HG03521 (cell line): Measurements from ENCODE around the gene ELL2.
"Not testable (repeated sequence)": the region's sequence is repeated elsewhere in the genome, so short reads cannot be mapped to it uniquely, and the experiment has no call there.

Experiments
- ATAC-seq: cut with Tn5 transposase; IDR thresholded peaks from one replicate; pipeline ENCODE4 v1.9.1; 2021; ENCODE audit warnings: mild to moderate bottlenecking, moderate library complexity; ENCODE audit not compliant: unreplicated experiment

ELL2 gene

GRCh38 chr5:95841914-95842812 lies 119.5 kb downstream of the ELL2 start:
- no peak for ATAC-seq

- no peak for ATAC-seq
These were observed 120.5 kb downstream of the ELL2 start for GRCh38 chr5:95840956-95841705.

- no peak for ATAC-seq
These were observed 122.0 kb downstream of the ELL2 start for GRCh38 chr5:95839658-95840057.

GRCh38 chr5:95838556-95838955 lies 123.1 kb downstream of the ELL2 start:
- no peak for ATAC-seq

GRCh38 chr5:95838001-95838520 lies 123.6 kb downstream of the ELL2 start:
- ATAC-seq: no peak

GRCh38 chr5:95837492-95837891 lies 124.2 kb downstream of the ELL2 start:
- ATAC-seq: no peak

- ATAC-seq: not testable (repeated sequence)
These were observed 124.7 kb downstream of the ELL2 start for GRCh38 chr5:95836971-95837370.

GRCh38 chr5:95836544-95836943 lies 125.1 kb downstream of the ELL2 start:
- no peak for ATAC-seq

GRCh38 chr5:95835682-95836385 lies 125.8 kb downstream of the ELL2 start:
- ATAC-seq: no peak
